Activated T-helper 9 cell treated with anti-CD3 and anti-CD28 coated beads, Interleukin-2, amount 50 U/mL, for 16 hours (primary cell): Measurements from ENCODE around the gene SESN2.

Source experiments
- DNase-seq: peaks from one replicate; pipeline ENCODE4 v3.0.0-alpha.2; 2020; ENCODE audit warnings: low read depth

The SESN2 gene

GRCh38 chr1:28249866-28250295 is 9.4 kb upstream of the SESN2 start:
- DNase-seq, result no peak

- no peak for DNase-seq
Measured at GRCh38 chr1:28256197-28256827, 3.0 kb upstream of the SESN2 start.

- DNase-seq, result no peak
Measured at GRCh38 chr1:28257736-28258135, 1.6 kb upstream of the SESN2 start.

- DNase-seq, result no peak
Measured at GRCh38 chr1:28258628-28259251, 578 bp upstream of the SESN2 start.

GRCh38 chr1:28259934-28260802 is 850 bp downstream of the SESN2 start:
- peak; percentile 27 for DNase-seq

GRCh38 chr1:28260803-28261174 is 1.5 kb downstream of the SESN2 start:
- no peak for DNase-seq

GRCh38 chr1:28264897-28265296 is 5.6 kb downstream of the SESN2 start:
- DNase-seq, result no peak

- no peak for DNase-seq
Measured at GRCh38 chr1:28265577-28265976, 6.3 kb downstream of the SESN2 start.

GRCh38 chr1:28266920-28267322 is 7.6 kb downstream of the SESN2 start:
- no peak for DNase-seq

GRCh38 chr1:28267633-28268032 is 8.3 kb downstream of the SESN2 start:
- DNase-seq, result no peak

GRCh38 chr1:28269529-28269928 is 10.2 kb downstream of the SESN2 start:
- no peak for DNase-seq

- DNase-seq, result no peak
Measured at GRCh38 chr1:28272215-28272852, 13.0 kb downstream of the SESN2 start.

GRCh38 chr1:28273216-28273860 is 14.0 kb downstream of the SESN2 start:
- DNase-seq, result no peak

- DNase-seq, result no peak
Measured at GRCh38 chr1:28278763-28279162, 19.4 kb downstream of the SESN2 start.

GRCh38 chr1:28279721-28280120 is 20.4 kb downstream of the SESN2 start:
- no peak for DNase-seq

- DNase-seq, result no peak
Measured at GRCh38 chr1:28280501-28280900, 21.2 kb downstream of the SESN2 start.

GRCh38 chr1:28280977-28281381 is 21.7 kb downstream of the SESN2 start:
- no peak for DNase-seq

GRCh38 chr1:28281608-28282425 is 22.5 kb downstream of the SESN2 start:
- DNase-seq, result no peak

GRCh38 chr1:28282426-28283407 is 23.4 kb downstream of the SESN2 start:
- no peak for DNase-seq

- DNase-seq, result no peak
Measured at GRCh38 chr1:28286111-28286510, 26.8 kb downstream of the SESN2 start.
